HEK293T (cell line): ENCODE data around the gene ZNF329.
A peak's percentile ranks its signal among the peaks of the same experiment; 100 is the strongest.

ENCODE experiments used
- CTCF ChIA-PET: fragments of 350-600 bp; formaldehyde crosslinking; extraction: SDS; loops from one replicate; lab custom pipeline; 2021; ENCODE audit warnings: antibody characterized with exemption, inconsistent platforms; lab: Yijun Ruan, JAX
- POLR2A ChIA-PET: fragments of 350-600 bp; formaldehyde crosslinking; extraction: SDS; loops from one replicate; lab custom pipeline; 2020; ENCODE audit warnings: antibody characterized with exemption, inconsistent platforms; lab: Yijun Ruan, JAX
- DNase-seq: peaks from one replicate; pipeline ENCODE4 v3.0.0; 2012; ENCODE audit warnings: mixed read lengths; ENCODE audit errors: extremely low spot score
- ARNT ChIP-seq: fragments of 450-650 bp; IDR thresholded peaks from 2 replicates; pipeline ENCODE4 v1.6.1; 2017; ENCODE audit warnings: mild to moderate bottlenecking
- BHLHE40 ChIP-seq: fragments of 450-650 bp; IDR thresholded peaks from 2 replicates; pipeline ENCODE4 v1.6.1; 2016; ENCODE audit warnings: mild to moderate bottlenecking, moderate library complexity, borderline replicate concordance
- CTBP1 ChIP-seq: fragments of 450-650 bp; IDR thresholded peaks from 2 replicates; pipeline ENCODE4 v1.6.1; 2016; ENCODE audit warnings: borderline replicate concordance
- ELF4 ChIP-seq: fragments of 450-650 bp; IDR thresholded peaks from 2 replicates; pipeline ENCODE4 v1.6.1; 2017; ENCODE audit warnings: antibody characterized with exemption
- FOXA1 ChIP-seq: fragments of 450-650 bp; IDR thresholded peaks from 2 replicates; pipeline ENCODE4 v1.6.1; 2016; ENCODE audit warnings: mild to moderate bottlenecking
- FOXK2 ChIP-seq: fragments of 450-650 bp; IDR thresholded peaks from 2 replicates; pipeline ENCODE4 v1.6.1; 2016; ENCODE audit warnings: mild to moderate bottlenecking
- FOXM1 ChIP-seq: fragments of 450-650 bp; IDR thresholded peaks from 2 replicates; pipeline ENCODE4 v1.6.1; 2017; ENCODE audit warnings: mild to moderate bottlenecking, borderline replicate concordance
- HDGF ChIP-seq: fragments of 450-650 bp; IDR thresholded peaks from 2 replicates; pipeline ENCODE4 v1.6.1; 2017; ENCODE audit warnings: antibody characterized with exemption, borderline replicate concordance
- L3MBTL2 ChIP-seq: fragments of 450-650 bp; conservative IDR thresholded peaks from 2 replicates; pipeline ENCODE4 v1.6.1; 2016; ENCODE audit warnings: mild to moderate bottlenecking
- LEF1 ChIP-seq: fragments of 450-650 bp; IDR thresholded peaks from 2 replicates; pipeline ENCODE4 v1.6.1; 2017; ENCODE audit warnings: mild to moderate bottlenecking, borderline replicate concordance
- NFRKB ChIP-seq: fragments of 450-650 bp; IDR thresholded peaks from 2 replicates; pipeline ENCODE4 v1.6.1; 2016; ENCODE audit warnings: mild to moderate bottlenecking, moderate library complexity
- PKNOX1 ChIP-seq: fragments of 450-650 bp; IDR thresholded peaks from 2 replicates; pipeline ENCODE4 v1.6.1; 2016
- SP1 ChIP-seq: fragments of 450-650 bp; IDR thresholded peaks from 2 replicates; pipeline ENCODE4 v1.6.1; 2017
- SUZ12 ChIP-seq: fragments of 450-650 bp; IDR thresholded peaks from 2 replicates; pipeline ENCODE4 v1.6.1; 2016; ENCODE audit warnings: mild to moderate bottlenecking
- TARDBP ChIP-seq: fragments of 450-650 bp; IDR thresholded peaks from 2 replicates; pipeline ENCODE4 v1.6.1; 2016
- ZNF384 ChIP-seq: fragments of 450-650 bp; IDR thresholded peaks from 2 replicates; pipeline ENCODE4 v1.6.1; 2016

Gene ZNF329

GRCh38 chr19:58150328-58150921, at the start of gene ZNF329:
ZNF329 (minus strand) TSS chr19:58150789; CDS start chr19:58129503, 21,286 bp downstream.
- CTCF ChIA-PET, result no interaction called here
- POLR2A ChIA-PET, result no interaction called here
- DNase-seq, result peak; percentile 84
- no peak for TF ChIP-seq SUZ12
- TF ChIP-seq BHLHE40, result no peak
- TF ChIP-seq TARDBP, result no peak
- no peak for TF ChIP-seq ARNT
- no peak for TF ChIP-seq ELF4
- no peak for TF ChIP-seq LEF1
- no peak for TF ChIP-seq HDGF
- TF ChIP-seq NFRKB, result no peak
- TF ChIP-seq L3MBTL2, result no peak; the same call in 1 of the 2 replicates
- TF ChIP-seq FOXM1, result no peak
- no peak for TF ChIP-seq CTBP1
- no peak for TF ChIP-seq PKNOX1

GRCh38 chr19:58196901-58197616, 46.5 kb upstream of the ZNF329 start:
- TF ChIP-seq LEF1, result no peak
- TF ChIP-seq ELF4, result no peak
- TF ChIP-seq HDGF, result no peak
- TF ChIP-seq FOXK2, result no peak
- TF ChIP-seq L3MBTL2, result no peak
- no peak for TF ChIP-seq FOXM1
- TF ChIP-seq SUZ12, result no peak
- no peak for TF ChIP-seq ARNT
- no peak for TF ChIP-seq BHLHE40
- TF ChIP-seq CTBP1, result no peak
- TF ChIP-seq FOXA1, result no peak
- TF ChIP-seq PKNOX1, result no peak
- TF ChIP-seq NFRKB, result no peak
- TF ChIP-seq ZNF384, result no peak
- no peak for TF ChIP-seq TARDBP
- no peak for TF ChIP-seq SP1
- CTCF ChIA-PET, result no interaction called here
- POLR2A ChIA-PET, result no interaction called here
- no peak for DNase-seq

- no peak for DNase-seq
- CTCF ChIA-PET, result no interaction called here
- TF ChIP-seq NFRKB (no peak), SUZ12 (no peak), PKNOX1 (no peak), BHLHE40 (no peak), TARDBP (no peak), ELF4 (no peak), HDGF (no peak), FOXK2 (no peak), CTBP1 (no peak), LEF1 (no peak), ARNT (no peak), FOXA1 (no peak), L3MBTL2 (no peak), FOXM1 (no peak), ZNF384 (no peak)
- POLR2A ChIA-PET, result interaction anchor here (0.9 to 1.8 kb wide), 8 partner anchors 9 to 360 kb away, joined by 3 to 10 read pairs (median 4); partner anchors contain the start of genes TRIM28, ZBTB45, ZNF544 and ZNF606
These were observed 33.2 kb upstream of the ZNF329 start for GRCh38 chr19:58183817-58184215.

DNA sequence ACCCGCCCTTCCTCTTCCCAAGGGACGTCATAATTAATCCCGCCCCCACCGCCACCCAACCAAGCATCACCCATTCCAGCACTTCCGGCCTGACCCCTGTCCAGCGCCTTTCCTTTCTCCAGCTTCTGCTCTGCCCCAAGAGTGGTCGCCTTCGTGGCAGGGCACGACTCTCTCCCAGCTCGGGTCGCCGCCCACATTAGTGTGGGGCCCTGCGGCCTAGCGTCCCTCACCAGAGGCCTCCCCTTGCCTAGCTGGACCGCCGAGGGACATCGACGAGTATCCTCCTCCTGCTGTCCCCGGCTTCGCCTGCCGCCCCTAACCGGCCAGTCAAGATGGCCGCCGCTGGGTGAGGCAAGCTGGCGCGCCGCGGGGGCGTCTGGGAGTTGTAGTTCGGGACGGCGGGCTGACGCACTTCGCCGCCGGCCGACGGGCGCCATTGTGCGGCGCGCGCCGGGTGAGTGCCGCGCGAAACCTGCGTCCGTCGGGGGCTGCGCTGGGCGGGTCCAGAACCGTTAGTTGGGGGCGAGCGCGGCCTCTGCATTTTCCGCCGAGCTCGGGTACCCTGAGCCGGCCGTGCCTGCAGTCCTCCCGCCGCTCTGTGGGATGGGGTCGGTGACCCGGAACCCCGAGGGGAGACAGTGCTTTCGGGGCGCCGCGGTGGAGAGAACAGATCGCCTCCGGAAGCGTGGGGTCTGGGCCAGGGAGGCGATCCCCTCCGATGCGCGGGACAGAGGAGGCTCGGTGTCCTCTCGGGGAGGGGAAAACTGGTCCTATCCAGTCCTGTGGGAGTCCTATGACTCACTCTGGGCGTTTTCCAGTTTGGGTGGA, 32.6 kb upstream of the ZNF329 start, which contains the start of gene ZNF274:
Gene ZNF274 (plus strand): TSS at position 73 of the 828 bp plus-strand sequence. CDS start 905 bp downstream, outside the sequence.
- ChIA-PET POLR2A (interaction anchor here (0.7 to 1.8 kb wide), 12 partner anchors 9 to 360 kb away, joined by 3 to 10 read pairs (median 4); partner anchors contain the start of genes ERVK3-1, TRIM28, ZBTB45 and ZNF544), CTCF (interaction anchor here (0.6 kb wide), 1 partner anchor 10 kb away, joined by 3 read pairs; no protein-coding TSS in a partner anchor)
- DNase-seq, result peak; percentile 93
- TF ChIP-seq L3MBTL2 (peak; percentile 97), ARNT (no peak), NFRKB (peak; percentile 43; the same call in 1 of the 2 replicates), PKNOX1 (peak; percentile 74), ELF4 (peak; percentile 59; the same call in 1 of the 2 replicates)

DNA sequence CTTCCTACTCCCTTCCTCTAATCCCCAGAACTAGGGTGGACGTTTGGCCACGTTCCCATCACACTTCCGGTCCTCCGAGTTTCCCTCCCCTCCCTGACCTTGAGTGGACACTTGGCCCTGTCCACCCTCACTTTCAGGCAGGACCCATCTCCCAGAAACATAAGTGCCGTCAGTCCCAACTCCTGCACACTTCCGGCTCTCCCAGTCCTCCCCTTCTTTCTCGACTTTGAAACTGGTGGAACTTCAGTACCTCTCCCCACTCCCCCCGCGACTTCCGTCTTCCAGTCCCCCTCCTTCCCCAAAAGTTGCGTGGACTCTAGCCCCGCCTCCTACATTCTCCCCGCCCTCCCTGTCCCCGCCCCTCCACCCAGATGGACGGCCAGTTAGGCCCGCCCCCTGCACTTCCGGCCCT, 32.0 kb upstream of the ZNF329 start:
- ChIA-PET POLR2A (interaction anchor here (0.7 to 1.8 kb wide), 9 partner anchors 9 to 361 kb away, joined by 3 to 10 read pairs (median 3); partner anchors contain the start of genes ERVK3-1, TRIM28, ZBTB45 and ZNF544), CTCF (interaction anchor here (0.6 kb wide), 1 partner anchor 10 kb away, joined by 3 read pairs; no protein-coding TSS in a partner anchor)
- DNase-seq, result peak; percentile 91
- TF ChIP-seq SP1, result no peak
- TF ChIP-seq ZNF384, result no peak
- no peak for TF ChIP-seq LEF1
- no peak for TF ChIP-seq NFRKB
- no peak for TF ChIP-seq SUZ12
- TF ChIP-seq L3MBTL2, result no peak
- no peak for TF ChIP-seq TARDBP
- no peak for TF ChIP-seq PKNOX1
- no peak for TF ChIP-seq ELF4
- no peak for TF ChIP-seq FOXK2
- no peak for TF ChIP-seq FOXM1
- no peak for TF ChIP-seq ARNT
- TF ChIP-seq HDGF, result no peak
- TF ChIP-seq CTBP1, result no peak
- no peak for TF ChIP-seq FOXA1
- no peak for TF ChIP-seq BHLHE40
